Measurements from ENCODE around the gene PLD5. TPM values are rescaled to one million over a fixed set of nuclear protein-coding genes. Genes with fewer than 3 reads are reported as not detected.
"Not testable (repeated sequence)": the region's sequence is repeated elsewhere in the genome, so short reads cannot be mapped to it uniquely, and the experiment has no call there.

PLD5 gene
- total RNA-seq, 1 experiment from 2014 or later, result 9.2 TPM

GRCh38 chr1:242219298-242219901 lies 305.1 kb downstream of the PLD5 start:
- H3K36me3 ChIP-seq (ENCODE audit: insufficient read depth, low read length, poor library complexity, severe bottlenecking), result no peaks in the 10 kb centered on the region
- no peak overlapping the region for H3K4me3 ChIP-seq (ENCODE audit: low read depth, low read length, poor library complexity, severe bottlenecking)
- H3K4me1 ChIP-seq (ENCODE audit: insufficient read depth, low read length, poor library complexity, severe bottlenecking), result peaks cover 5% of the 10 kb centered on the region
- DNase-seq (ENCODE audit: low spot score), result no peak
- ChIA-PET CTCF (no interaction called here), POLR2A (ENCODE audit: low non-redundant PET) (no interaction called here)
- no peaks in the 10 kb centered on the region for H3K9me3 ChIP-seq (ENCODE audit: low read depth, low read length, poor library complexity, severe bottlenecking)
- no peak overlapping the region for H3K27ac ChIP-seq (ENCODE audit: low read depth, low read length, poor library complexity, severe bottlenecking)
- H3K27me3 ChIP-seq (replicated peaks; ENCODE audit: insufficient read depth, low read depth, low read length, poor library complexity), result no peaks in the 10 kb centered on the region
- TF ChIP-seq EZH2 (IDR thresholded peaks at IDR 0.05; ENCODE audit: borderline replicate concordance, low read depth, low read length, poor library complexity, severe bottlenecking), result no peak
- TF ChIP-seq CTCF (conservative IDR thresholded peaks at IDR 0.05; ENCODE audit: low read depth, low read length), result no peak
- no TSS peak for BruUV-seq (replicated peaks)
- intact Hi-C loops (cut with micrococcal nuclease; ENCODE audit: unreplicated experiment), result no loop called here

DNA sequence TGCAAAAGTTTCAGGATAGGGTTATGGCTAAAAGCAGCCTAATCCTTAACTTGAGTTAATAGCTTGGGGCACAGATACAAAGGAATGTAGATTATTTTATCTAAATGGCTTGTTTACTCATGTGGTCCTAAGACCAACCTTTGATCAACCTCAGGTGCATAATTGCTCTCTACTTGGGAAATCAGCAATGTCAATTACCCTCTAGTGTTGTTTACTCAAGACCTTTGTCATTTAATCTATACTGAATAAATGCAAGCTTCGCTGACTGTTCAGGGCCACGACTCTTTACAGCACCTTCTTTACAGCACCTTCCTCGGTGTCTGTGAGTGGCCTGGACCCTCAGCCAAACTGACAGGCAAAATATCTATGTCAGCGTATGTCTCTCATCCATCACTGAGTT lies 308.1 kb downstream of the PLD5 start:
- Histone ChIP-seq H3K27me3 (replicated peaks; ENCODE audit: insufficient read depth, low read depth, low read length, poor library complexity) (no peaks in the 10 kb centered on the region), H3K36me3 (ENCODE audit: insufficient read depth, low read length, poor library complexity, severe bottlenecking) (no peaks in the 10 kb centered on the region), H3K27ac (ENCODE audit: low read depth, low read length, poor library complexity, severe bottlenecking) (no peak overlapping the region), H3K9me3 (ENCODE audit: low read depth, low read length, poor library complexity, severe bottlenecking) (no peaks in the 10 kb centered on the region), H3K4me3 (ENCODE audit: low read depth, low read length, poor library complexity, severe bottlenecking) (no peak overlapping the region), H3K4me1 (ENCODE audit: insufficient read depth, low read length, poor library complexity, severe bottlenecking) (no peaks in the 10 kb centered on the region)
- no peak for TF ChIP-seq CTCF (conservative IDR thresholded peaks at IDR 0.05; ENCODE audit: low read depth, low read length)
- TF ChIP-seq EZH2 (IDR thresholded peaks at IDR 0.05; ENCODE audit: borderline replicate concordance, low read depth, low read length, poor library complexity, severe bottlenecking), result no peak
- intact Hi-C loops (cut with micrococcal nuclease; ENCODE audit: unreplicated experiment), result no loop called here
- no peak for DNase-seq (ENCODE audit: low spot score)
- POLR2A ChIA-PET (ENCODE audit: low non-redundant PET), result no interaction called here
- no TSS peak for BruUV-seq (replicated peaks)
- CTCF ChIA-PET, result no interaction called here

DNA sequence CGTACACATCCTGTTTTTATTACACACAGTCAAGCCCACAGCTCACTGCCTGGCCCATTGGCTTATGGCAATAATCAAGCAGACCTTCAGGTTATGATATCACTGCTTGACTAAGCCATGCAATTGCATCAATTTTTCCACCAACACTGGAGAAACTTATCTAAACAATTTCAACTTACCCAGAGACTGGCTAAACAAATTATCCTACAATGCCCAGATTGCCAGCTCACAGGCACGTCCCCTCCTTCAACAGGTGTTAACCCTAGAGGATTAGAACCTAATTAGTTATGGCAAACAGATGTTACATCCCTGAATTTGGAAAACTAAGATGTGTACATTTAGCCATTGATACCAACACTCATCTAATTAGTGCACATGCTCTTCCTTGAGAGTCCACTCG lies 310.0 kb downstream of the PLD5 start:
- H3K4me3 ChIP-seq (ENCODE audit: low read depth, low read length, poor library complexity, severe bottlenecking); H3K27me3 ChIP-seq (replicated peaks; ENCODE audit: insufficient read depth, low read depth, low read length, poor library complexity); intact Hi-C loops (cut with micrococcal nuclease; ENCODE audit: unreplicated experiment); BruUV-seq (replicated peaks); H3K9me3 ChIP-seq (ENCODE audit: low read depth, low read length, poor library complexity, severe bottlenecking); H3K4me1 ChIP-seq (ENCODE audit: insufficient read depth, low read length, poor library complexity, severe bottlenecking); DNase-seq (ENCODE audit: low spot score); POLR2A ChIA-PET (ENCODE audit: low non-redundant PET); H3K27ac ChIP-seq (ENCODE audit: low read depth, low read length, poor library complexity, severe bottlenecking); CTCF ChIA-PET; H3K36me3 ChIP-seq (ENCODE audit: insufficient read depth, low read length, poor library complexity, severe bottlenecking): not testable (repeated sequence)

DNA sequence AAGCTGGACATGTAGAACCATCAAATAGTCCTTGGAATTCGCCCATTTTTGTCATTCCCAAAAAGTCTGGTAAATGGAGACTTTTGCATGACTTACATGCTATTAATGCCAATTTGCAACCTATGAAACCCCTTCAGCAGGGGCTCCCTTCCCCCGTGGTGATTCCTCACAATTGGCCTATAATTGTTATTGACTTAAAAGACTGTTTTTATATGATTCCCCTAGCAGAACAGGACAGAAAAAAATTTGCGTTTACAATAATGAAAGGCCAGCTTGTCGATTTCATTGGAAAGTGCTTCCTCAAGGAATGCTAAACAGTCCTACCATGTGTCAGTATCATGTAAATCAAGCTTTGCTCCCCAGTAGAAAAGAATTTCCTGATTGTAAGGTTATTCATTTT lies 311.5 kb downstream of the PLD5 start:
- H3K4me3 ChIP-seq (ENCODE audit: low read depth, low read length, poor library complexity, severe bottlenecking); H3K36me3 ChIP-seq (ENCODE audit: insufficient read depth, low read length, poor library complexity, severe bottlenecking); DNase-seq (ENCODE audit: low spot score); intact Hi-C loops (cut with micrococcal nuclease; ENCODE audit: unreplicated experiment); H3K27ac ChIP-seq (ENCODE audit: low read depth, low read length, poor library complexity, severe bottlenecking); BruUV-seq (replicated peaks); POLR2A ChIA-PET (ENCODE audit: low non-redundant PET); CTCF ChIA-PET; H3K27me3 ChIP-seq (replicated peaks; ENCODE audit: insufficient read depth, low read depth, low read length, poor library complexity); H3K9me3 ChIP-seq (ENCODE audit: low read depth, low read length, poor library complexity, severe bottlenecking); H3K4me1 ChIP-seq (ENCODE audit: insufficient read depth, low read length, poor library complexity, severe bottlenecking): not testable (repeated sequence)
